Fibroblast of skin of scalp (primary cell): Measurements from ENCODE around the gene IPO7. TPM values are rescaled to one million over a fixed set of nuclear protein-coding genes. Genes with fewer than 3 reads are reported as not detected.
"Not testable (repeated sequence)": the region's sequence is repeated elsewhere in the genome, so short reads cannot be mapped to it uniquely, and the experiment has no call there.

Experiments
- DNase-seq: peaks from one replicate; pipeline ENCODE4 v3.0.0-alpha.2; 2013
- polyA plus RNA-seq, 2 experiments: library from polyadenylated mRNA; unstranded; fragments of 120-200 nt; gene quantifications; one replicate each; pipeline ENCODE4 v1.2.1, GENCODE V29; 2013; ENCODE audit not compliant: insufficient read length in 2 of 2

IPO7 gene
- polyA plus RNA-seq (2013, experiment 1 of 2; ENCODE audit: insufficient read length): 83.4 TPM
- 96.2 TPM for polyA plus RNA-seq (2013, experiment 2 of 2; ENCODE audit: insufficient read length)

DNA sequence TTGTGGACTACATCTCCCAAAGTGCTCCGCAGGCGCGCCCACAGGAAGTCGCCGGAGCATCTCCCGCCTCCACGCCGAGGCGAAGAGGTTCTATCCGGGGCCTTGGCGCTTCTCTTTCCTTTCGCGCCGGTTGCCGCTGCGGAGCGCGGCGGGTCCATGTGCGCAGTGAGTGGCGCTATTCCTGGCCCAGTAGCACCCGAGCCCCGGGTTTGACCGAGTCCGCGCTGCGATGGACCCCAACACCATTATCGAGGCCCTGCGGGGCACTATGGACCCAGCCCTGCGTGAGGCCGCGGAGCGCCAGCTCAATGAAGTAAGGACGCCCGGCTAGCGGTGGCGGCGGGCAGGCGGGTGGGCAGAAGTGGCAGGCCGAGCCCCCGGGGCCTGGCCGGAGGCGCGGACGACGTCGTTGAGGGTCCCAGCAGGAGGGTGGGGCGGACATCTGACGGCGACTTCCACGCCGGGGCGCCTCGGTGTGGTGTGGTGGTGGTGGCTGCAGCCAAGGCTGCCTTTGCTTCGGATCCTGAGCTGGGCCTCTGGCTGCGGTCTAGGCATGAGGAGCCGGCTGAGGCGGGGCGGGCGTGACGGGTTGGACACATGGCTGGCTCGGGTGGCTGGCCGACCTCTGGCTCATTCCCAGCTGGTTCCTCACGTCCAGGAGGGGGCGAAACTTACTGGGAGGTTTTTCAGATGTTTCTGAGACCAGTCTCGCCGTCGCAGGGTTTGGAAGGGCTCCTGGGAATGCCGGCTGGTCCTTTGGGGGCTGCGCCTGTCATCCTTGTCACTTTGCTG is at the start of gene IPO7:
Gene IPO7, plus strand, starts transcription at position 118 of the 792 bp plus-strand sequence. Its CDS starts 112 bp downstream, at position 230.
- peak; percentile 94 for DNase-seq

GRCh38 chr11:9341638-9342178 is 42.7 kb upstream of the IPO7 start:
- no peak for DNase-seq

GRCh38 chr11:9344061-9344680 is 40.3 kb upstream of the IPO7 start:
- DNase-seq: no peak

GRCh38 chr11:9347100-9347499 is 37.4 kb upstream of the IPO7 start:
- DNase-seq: no peak

DNA sequence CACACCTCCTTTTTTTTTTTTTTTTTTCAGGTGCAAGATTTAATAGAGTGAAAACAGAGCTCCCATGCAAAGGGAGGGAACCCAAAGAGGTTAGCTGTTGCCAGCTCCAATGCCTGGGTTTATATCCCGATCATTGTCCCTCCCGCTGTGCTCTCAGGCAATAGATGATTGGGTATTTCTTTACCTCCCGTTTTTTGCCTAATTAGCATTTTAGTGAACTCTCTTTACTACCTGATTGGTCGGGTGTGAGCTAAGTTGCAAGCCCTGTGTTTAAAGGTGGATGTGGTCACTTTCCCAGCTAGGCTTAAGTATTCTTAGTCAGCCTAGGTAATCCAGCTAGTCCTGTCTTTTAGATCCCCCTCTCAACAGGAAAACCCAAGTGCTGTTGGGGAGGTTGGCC is 36.7 kb upstream of the IPO7 start:
- not testable (repeated sequence) for DNase-seq

GRCh38 chr11:9351321-9351881 is 33.1 kb upstream of the IPO7 start:
- no peak for DNase-seq

DNA sequence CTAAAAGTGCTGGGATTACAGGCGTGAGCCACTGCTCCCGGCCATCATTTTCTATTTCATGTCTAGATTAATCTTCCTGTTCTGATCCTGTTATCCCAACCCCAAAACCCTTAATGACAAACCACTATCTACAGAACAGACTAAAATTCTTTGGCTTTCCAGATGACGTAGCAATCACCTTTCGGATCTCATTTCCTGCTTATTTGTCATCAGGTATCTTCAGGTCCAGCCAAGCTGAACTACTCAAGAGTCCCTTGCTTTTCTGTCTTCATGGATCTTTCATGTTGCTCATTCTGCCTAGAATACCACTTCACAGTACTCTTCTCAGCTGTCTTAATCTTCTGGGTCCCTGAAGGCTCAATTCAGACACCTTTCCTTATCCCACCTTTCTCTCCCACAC is 27.4 kb upstream of the IPO7 start:
- DNase-seq: no peak

DNA sequence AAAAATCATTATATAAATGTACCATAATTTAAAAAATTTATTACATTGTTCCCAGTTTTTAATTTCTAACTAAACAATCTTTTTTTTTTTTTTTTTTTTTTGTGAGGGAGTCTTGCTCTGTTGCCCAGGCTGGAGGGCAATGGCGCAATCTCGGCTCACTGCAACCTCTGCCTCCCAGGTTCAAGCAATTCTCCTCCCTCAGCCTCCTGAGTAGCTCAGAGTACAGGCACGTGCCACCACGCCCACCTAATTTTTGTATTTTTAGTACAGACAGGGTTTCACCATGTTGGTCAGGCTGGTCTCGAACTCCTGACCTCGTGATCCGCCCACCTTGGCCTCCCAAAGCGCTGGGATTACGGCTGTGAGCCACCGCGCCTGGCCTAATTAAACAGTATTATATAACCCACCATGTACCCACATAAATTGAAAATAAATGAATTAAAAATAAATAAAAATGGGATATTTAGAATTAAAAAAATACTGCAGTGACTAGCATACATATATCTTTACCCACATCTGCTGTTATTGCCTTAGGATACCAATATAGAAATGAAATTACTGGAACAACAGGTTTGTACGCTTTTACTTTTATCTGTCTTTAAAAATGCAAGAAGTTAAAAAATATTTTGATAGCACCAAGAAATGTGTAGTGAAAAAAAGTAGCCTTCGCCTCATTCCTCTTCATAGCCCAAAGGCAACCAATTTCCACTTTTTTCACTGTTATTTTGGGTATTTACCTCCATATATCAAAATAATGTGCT is 23.4 kb upstream of the IPO7 start:
- not testable (repeated sequence) for DNase-seq

GRCh38 chr11:9362393-9362863 is 22.0 kb upstream of the IPO7 start:
- DNase-seq: peak; percentile 53

GRCh38 chr11:9363954-9364912 is 20.2 kb upstream of the IPO7 start:
- peak; percentile 99 for DNase-seq

DNA sequence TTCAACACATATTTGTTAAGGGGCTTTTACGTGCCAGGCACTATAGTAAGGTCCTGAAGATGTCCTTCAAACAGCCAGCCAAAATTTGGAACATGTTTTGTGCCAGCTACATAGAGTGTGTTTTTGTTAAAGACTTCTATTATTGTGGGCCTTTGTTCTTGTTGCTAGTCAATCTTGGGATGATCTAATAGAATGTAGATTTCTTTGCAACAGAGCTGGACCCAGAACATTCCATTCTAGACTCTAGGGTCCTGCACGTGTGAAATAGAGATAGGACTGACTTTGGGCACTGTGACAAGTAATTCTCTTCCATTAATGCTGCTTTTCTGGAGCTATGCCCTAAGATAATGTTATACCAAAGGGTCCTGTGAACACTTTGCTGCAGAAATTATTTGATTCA is 16.9 kb upstream of the IPO7 start:
- DNase-seq: no peak

GRCh38 chr11:9377036-9377435 is 7.4 kb upstream of the IPO7 start:
- DNase-seq: no peak

DNA sequence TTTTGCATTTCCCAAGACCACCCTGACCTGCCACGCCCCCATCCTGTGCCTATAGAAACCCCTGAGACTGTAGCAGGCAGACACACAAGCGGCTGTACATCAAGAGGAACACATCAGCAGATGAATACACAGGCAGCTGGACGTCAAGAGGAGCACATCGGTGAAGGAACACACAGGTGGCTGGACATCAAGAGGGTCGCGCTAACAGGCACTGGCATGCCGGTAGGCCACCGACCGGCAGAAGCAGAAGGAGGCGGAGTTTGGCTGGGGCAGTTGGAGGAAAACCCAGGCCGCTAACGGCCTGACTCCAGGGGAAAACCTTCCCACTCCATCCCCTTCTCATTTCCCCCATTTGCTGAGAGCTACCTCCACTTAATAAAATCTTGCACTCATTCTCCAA is 5.4 kb upstream of the IPO7 start:
- no peak for DNase-seq

DNA sequence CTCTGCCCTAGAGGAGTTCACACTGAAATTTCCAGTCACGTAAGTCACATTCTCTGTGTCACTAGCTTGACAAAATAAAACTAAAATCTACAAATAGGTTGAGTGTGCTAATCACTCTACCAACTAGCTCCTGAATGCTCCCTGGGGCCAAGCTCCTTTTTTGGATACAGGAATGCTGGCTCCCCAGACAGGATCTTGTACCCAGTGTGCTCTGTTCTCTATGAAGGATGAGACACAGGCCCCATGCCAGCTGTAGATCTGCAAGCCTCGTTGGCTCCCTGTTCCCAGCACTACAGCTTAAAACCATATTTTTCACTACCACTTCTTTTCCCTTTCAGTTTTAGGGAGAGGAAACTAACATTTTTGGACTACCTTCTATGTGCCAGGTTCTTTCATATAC is 3.7 kb upstream of the IPO7 start:
- DNase-seq: peak; percentile 51

DNA sequence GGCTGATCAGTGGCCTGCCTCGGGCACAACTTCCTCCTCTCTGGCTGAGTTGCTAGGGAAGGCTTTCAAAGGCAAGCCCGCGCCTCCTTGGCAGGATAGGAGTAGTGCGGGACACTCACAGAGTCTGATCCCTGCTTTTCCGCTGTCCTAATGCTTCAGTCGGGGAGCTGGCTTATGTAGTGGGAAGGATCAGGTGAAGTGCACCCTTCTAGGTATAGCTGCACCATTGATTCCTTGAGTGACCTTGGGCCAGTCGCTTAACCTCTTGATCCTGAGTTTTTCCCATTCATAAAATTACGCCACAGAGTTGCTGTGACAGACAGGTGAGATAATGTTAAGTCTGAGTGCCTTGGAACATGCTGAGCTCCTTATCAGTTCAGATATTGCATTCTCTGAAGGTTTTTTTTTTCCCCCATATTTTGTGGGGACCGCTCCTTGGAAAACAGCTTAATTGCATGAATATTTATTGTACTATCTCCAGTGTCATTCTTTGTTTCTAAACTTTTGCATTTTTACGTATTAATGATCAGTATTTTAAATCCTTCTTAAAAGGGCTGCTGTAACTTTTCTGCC is 961 bp downstream of the IPO7 start:
- no peak for DNase-seq

DNA sequence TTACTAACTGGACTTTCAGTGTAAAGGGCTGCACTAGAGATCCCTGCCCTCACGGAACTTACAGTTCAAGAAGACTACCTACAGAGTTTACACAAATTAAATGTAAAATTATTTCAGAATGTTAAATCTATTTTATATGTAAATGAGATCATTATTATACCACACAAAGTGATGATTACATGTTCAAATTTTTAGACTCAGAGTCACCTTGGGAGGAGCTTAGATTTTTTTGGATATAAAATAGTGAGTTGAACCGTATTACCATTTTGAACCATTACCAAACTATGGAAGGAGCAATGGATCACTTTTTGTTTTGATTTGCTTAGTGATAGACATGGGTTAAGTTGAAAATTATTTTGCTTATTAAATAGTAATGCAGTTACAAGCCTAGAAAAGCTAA is 1.6 kb downstream of the IPO7 start:
- no peak for DNase-seq

GRCh38 chr11:9386901-9387300 is 2.4 kb downstream of the IPO7 start:
- no peak for DNase-seq

DNA sequence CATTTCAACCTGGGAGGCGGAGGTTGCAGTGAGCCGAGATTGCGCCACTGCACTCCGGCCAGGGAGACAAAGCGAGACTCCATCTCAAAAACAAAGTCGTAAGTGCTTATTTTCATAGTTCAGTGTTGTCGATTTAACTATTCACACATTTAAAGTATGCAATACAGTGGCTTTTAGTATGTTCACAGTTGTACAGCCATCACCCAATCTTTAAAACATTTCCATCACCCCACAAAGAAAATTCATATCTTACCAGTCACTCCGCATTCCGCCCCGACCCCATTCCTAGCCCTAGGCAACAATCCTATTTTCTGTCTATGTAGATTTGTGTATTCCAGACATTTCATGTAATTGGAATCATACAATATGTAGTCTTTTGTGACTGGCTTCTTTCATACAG is 11.9 kb downstream of the IPO7 start:
- peak; percentile 63 for DNase-seq

DNA sequence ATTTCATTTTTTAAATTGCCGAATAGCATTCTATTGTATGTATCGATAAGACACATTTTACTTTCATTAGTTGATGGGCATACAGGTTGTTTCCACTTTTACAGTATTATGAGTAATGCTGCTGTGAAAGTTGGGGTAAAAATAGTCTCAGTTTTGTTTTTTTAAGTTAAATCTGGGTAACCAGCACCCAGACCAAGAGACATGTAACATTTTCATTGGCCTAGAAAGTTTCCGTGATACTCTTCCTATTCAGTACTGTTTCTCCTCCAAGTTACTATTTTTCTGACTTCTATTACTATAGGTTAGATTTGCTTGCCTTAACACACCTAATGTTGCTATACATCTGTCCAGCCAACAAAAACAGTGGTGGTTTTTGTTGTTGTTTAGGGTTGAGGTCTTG is 12.3 kb downstream of the IPO7 start:
- DNase-seq: no peak

DNA sequence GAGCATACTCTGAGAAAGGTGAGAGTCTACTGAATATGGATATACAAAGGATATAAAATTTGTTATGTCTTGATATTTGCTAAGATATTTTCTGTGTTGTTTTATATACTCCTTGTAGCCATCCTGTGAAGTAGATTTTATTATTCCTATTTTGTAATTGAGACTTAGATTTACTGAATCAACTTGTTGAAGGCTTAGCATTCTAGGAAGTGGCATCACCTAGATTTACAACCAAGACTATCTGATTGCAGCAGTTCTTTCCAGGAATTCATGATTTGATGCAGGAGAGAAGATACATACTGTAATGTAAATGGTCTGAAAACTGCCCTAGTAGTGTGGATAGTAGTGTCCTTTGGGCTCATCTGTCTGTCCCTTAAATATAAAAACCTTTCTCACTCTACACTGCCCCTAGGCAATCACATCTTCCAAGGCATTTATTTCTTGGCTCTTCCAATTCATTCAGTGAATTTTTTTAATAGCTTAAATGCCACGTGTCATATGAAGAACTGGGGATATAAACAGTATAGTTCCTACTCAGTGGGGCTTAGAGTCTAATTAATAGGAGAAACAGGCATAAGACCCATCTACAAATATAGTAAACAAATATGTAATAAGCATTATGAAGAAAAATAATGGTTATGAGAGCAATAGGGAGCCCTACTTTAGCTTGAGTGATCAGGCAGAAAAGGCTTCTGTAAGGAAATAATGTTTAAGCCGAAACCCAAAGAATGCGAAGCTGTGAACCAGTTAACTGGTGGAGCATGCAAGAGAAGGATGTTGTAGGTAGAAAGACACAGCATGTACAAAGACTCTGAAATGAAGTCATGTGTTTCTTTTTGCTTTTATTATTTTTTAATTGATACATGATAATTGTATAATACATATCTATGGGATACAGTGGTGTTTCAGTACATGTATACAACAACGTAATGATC is 13.6 kb downstream of the IPO7 start:
- DNase-seq: peak; percentile 18
